GM19463 (cell line): ENCODE data around the gene FCN1.

Experiments
- ATAC-seq: cut with Tn5 transposase; IDR thresholded peaks from one replicate; pipeline ENCODE4 v1.9.1; 2021; ENCODE audit warnings: mild to moderate bottlenecking, moderate library complexity; ENCODE audit not compliant: unreplicated experiment

The FCN1 gene

GRCh38 chr9:134951994-134952393, 34.3 kb upstream of the FCN1 start:
- no peak for ATAC-seq

DNA sequence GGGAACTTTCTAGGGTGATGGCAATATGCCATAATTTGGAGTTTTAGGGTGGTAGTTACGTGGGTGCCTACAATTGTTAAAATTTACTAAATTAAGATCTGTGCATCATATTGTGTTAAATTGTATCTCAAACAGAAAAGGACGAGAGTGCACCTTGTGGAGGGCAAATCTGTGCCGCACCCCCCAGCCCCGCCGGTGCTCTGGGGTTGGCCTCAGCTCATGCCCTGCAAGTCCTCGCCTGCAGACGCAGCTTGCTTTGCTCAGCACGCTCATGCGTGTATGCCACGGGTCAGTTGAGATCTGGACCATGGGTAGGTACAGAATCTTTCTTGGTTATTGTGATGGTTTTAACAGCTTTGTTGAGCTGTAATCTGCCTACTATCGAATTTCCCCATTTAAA, 33.7 kb upstream of the FCN1 start:
- ATAC-seq: no peak

GRCh38 chr9:134950386-134951210, 32.9 kb upstream of the FCN1 start:
- ATAC-seq: no peak

DNA sequence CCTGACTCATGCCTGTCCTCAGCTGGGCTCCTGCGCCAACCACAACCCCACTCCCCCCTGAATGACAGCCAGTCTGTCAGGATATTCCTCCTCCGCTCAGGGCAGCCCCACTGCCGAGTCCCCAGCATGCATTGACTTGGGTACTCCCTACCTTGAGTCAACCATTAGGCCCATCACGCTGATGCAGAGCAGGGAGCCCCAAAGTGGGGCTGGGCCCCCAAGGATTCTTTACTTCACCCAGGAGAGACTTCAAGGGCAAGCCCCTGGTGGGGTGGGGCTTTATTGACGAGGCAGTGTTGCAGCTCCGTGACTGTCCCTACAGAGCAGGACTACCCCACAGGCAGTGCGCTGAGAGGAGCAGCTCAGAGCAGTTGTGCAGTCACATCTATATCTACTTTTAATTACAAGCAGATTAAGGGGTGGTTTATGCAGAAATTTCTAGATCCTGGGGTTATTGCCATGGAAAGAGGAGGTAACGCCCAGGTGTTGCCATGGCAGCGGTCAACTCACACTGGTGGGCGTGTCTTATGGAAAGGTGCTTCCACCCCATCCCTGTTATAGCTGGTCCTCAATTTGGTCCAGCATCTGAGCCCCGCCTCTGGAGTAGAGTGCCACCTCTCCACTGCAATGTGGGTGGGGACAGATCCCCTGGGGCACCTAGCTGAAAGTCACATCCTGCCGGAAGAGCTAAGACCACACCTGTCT, 32.1 kb upstream of the FCN1 start:
- ATAC-seq: no peak

GRCh38 chr9:134948149-134948548, 30.4 kb upstream of the FCN1 start:
- ATAC-seq: no peak

GRCh38 chr9:134947265-134947955, 29.7 kb upstream of the FCN1 start:
- no peak for ATAC-seq

DNA sequence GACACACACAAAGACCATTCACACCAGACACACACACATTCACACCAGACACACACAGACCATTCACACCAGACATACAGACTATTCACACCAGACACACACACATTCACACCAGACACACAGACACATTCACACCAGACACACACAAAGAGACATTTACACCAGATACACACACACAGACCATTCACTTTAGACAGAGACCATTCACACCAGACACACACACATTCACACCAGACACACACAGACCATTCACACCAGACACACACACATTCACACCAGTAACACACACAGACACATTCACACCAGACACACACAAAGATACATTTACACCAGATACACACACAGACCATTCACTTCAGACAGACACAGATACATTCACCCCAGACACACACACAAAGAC, 29.0 kb upstream of the FCN1 start:
- ATAC-seq: no peak

GRCh38 chr9:134945509-134946275, 28.0 kb upstream of the FCN1 start:
- ATAC-seq: no peak

- no peak for ATAC-seq
Measured at GRCh38 chr9:134944916-134945315, 27.2 kb upstream of the FCN1 start.

DNA sequence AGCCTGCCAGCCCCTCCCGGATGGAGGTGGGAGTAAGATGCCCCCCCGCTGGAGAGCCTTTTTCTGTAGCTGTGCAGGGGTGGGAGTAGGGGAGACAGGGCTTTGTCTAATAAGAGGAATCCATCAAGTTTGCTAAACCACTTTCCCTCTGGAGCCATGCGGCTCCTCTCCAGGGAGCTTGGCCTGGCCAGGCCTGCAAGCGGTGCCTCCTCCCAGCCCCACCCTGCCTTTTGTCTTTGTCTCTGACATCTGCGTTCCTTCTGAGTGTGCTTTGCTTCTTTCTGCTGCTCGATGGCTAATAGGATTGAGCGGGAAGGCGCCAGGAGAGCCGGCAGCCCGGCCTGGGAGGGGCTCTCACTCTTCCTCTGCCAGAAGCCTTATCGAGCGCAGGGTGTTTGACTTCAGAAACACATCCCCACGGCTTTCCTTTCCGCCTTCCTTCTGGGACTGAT, 26.7 kb upstream of the FCN1 start:
- no peak for ATAC-seq

DNA sequence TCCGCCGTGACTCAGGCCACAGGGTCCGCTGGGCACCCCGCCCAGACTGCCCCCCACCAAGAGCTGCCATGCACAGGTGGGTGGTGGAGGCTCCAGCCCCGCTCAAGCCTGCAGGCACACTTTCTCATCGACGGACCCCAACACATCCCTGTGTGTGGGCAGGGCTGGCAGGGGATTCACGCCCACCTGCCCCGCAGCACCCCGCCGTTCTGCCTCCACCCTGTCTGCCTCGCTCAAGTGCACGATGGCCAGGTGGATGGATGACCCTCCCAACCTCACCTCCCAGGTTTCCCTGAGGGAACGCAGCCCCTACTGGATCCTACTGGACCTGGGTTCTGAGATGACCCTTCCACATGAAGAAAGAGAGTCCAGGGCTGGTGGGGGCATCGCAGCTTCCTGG, 26.1 kb upstream of the FCN1 start:
- ATAC-seq: no peak

GRCh38 chr9:134943411-134943810, 25.7 kb upstream of the FCN1 start:
- ATAC-seq: no peak

- ATAC-seq: no peak
Measured at GRCh38 chr9:134942788-134943184, 25.1 kb upstream of the FCN1 start.

DNA sequence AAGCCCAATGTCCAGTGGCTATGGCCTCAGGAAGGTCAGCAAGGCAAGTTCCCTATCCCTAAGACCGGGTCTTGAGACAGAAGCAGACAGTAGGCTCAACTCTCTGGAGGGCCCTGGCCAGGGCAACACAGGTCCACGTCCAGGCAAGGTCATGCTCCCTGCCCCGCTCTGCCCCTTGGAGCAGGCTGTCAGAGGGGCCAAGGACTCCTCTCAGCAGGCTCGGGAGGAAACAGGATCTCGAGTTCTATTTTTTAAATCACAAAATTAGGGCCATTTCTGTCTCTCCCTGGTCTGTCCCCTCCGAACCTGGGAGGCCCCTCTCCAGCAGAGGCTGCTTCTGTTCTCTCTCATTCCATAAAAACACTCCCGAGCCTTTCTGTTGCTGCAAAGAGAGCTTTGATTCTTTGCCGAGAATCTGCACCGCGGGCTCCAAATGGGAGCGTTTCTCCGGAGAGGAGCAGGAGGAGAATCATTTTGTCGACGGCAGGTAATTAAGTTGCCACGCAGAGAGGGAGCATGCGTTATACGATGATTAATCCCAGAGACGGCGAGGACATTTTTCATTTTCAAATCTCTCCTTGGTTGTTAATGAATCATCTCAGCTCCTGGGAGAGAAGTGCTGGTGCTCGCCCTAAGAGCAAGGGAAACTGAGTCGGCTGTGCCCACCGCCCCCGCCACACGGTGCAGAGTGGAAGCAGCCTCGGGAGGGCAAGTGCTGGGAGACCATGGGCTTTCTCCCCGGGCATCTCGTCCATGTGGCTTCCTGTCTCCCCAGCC, 24.5 kb upstream of the FCN1 start:
- ATAC-seq: no peak

DNA sequence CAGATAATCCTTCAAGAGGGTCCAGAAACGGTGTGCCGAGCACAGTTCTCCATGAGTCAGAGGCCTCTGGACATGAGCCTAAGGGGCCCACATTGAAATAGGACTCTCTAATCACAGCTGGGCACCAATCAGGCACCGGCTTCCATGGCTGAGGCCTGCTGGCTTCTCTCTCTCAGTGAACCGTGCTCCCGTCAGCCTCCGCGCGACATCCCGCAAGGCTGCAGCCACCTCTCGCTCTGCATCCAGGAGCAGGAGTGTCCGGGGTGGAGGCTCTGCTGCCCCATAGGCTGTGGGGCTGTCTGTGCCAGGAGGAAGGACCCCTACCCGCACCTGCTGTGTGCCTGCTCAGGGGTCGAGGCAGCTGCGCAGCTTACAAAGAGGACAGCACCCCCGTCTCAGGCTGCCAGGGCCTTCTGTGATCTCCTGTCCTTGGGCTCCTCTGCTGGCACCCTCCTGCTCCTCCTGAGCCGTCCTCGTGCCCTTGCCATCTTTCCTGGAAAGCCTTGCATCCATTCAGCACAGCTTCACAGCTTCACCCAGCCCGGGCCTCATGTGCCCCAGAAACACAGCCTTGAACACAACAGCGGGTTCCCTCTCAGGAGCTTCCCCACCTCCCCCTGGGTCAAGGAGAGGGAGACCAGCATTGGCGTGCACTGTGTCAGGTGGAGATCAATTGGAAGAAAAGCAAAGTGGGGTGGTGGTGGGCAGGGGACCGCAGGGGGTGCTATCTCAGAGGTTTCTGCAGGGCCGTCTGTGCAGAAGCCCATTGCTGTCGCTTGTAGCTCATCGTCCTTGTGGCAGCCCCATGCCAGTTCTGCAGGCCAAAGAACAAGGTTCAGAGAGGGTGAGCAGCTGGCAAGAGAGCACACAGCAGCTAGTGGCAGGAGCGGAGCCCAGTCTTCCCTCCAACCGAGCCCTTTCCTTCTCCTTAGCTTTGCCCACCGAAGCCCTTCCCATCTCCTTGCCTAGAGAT, 22.8 kb upstream of the FCN1 start:
- ATAC-seq: no peak

GRCh38 chr9:134939836-134940235, 22.1 kb upstream of the FCN1 start:
- no peak for ATAC-seq

GRCh38 chr9:134939080-134939733, 21.5 kb upstream of the FCN1 start:
- no peak for ATAC-seq

- ATAC-seq: no peak
Measured at GRCh38 chr9:134938346-134939079, 20.8 kb upstream of the FCN1 start.
